IMR-90 (cell line): ENCODE data around the gene KRT34. TPM values are rescaled to one million over a fixed set of nuclear protein-coding genes. Genes with fewer than 3 reads are reported as not detected.
A peak's percentile ranks its signal among the peaks of the same experiment; 100 is the strongest.
"Not testable (repeated sequence)": the region's sequence is repeated elsewhere in the genome, so short reads cannot be mapped to it uniquely, and the experiment has no call there.

Experiments
- ATAC-seq: fragments of 200-7000 bp; cut with Tn5 transposase; 2 replicates; pipeline ENCODE4 v1.9.1; 2020; ENCODE audit warnings: low read depth, mild to moderate bottlenecking, moderate library complexity
- BruUV-seq: library from RNA; stranded (reverse); fragments of 400-500 nt; replicated peaks from 2 replicates; lab custom pipeline; 2021; lab: Mats Ljungman, UMichigan
- CTCF ChIA-PET: fragments of 300-600 bp; formaldehyde crosslinking; extraction: SDS; loops from one replicate; lab custom pipeline; 2021; ENCODE audit warnings: antibody characterized with exemption; lab: Yijun Ruan, JAX
- POLR2A ChIA-PET: fragments of 300-600 bp; sonication (Branson Sonifier 250); formaldehyde crosslinking; loops from one replicate; lab custom pipeline; 2022; ENCODE audit warnings: antibody characterized with exemption; ENCODE audit not compliant: unreplicated experiment; lab: Charles Lee
- DNase-seq: peaks from one replicate; pipeline ENCODE4 v3.0.0; 2013
- H2AFZ ChIP-seq: replicated peaks from 2 replicates; pipeline ENCODE3; 2013; ENCODE audit warnings: low read length, mild to moderate bottlenecking; ENCODE audit not compliant: poor library complexity
- H2AK5ac ChIP-seq: 2 replicates; pipeline ENCODE4 v1.6.1; 2013; ENCODE audit warnings: low read depth, low read length, inconsistent platforms
- H2AK9ac ChIP-seq: replicated peaks from 2 replicates; pipeline ENCODE3; 2013; ENCODE audit warnings: mild to moderate bottlenecking, low read depth, low read length, moderate library complexity; ENCODE audit not compliant: poor library complexity
- H2BK120ac ChIP-seq: 2 replicates; pipeline ENCODE4 v1.6.1; 2013; ENCODE audit warnings: low read depth, low read length, inconsistent platforms
- H2BK15ac ChIP-seq: 3 replicates; pipeline ENCODE4 v1.6.1; 2013; ENCODE audit warnings: low read depth, low read length, inconsistent platforms
- H2BK20ac ChIP-seq: 2 replicates; pipeline ENCODE4 v1.6.1; 2013; ENCODE audit warnings: low read depth, mild to moderate bottlenecking, inconsistent platforms, low read length, moderate library complexity
- H2BK5ac ChIP-seq: 2 replicates; pipeline ENCODE4 v1.6.1; 2013; ENCODE audit warnings: mild to moderate bottlenecking, low read depth, low read length, inconsistent platforms; ENCODE audit not compliant: poor library complexity, severe bottlenecking
- H3K14ac ChIP-seq: replicated peaks from 2 replicates; pipeline ENCODE4 v1.6.1; 2013; ENCODE audit warnings: low read depth, low read length, inconsistent platforms
- H3K18ac ChIP-seq: 2 replicates; pipeline ENCODE4 v1.6.1; 2013; ENCODE audit warnings: low read depth, low read length, control low read depth
- H3K23ac ChIP-seq: 2 replicates; pipeline ENCODE4 v1.6.1; 2013; ENCODE audit warnings: low read depth, low read length, inconsistent platforms
- H3K27ac ChIP-seq: 2 replicates; pipeline ENCODE4 v1.5.1; 2013; ENCODE audit warnings: mild to moderate bottlenecking, control low read depth, low read length; ENCODE audit not compliant: insufficient read depth
- H3K27me3 ChIP-seq: 2 replicates; pipeline ENCODE4 v1.6.1; 2013; ENCODE audit warnings: low read length; ENCODE audit not compliant: control insufficient read depth, insufficient read depth
- H3K36me3 ChIP-seq: 2 replicates; pipeline ENCODE4 v1.6.1; 2013; ENCODE audit warnings: low read length, mixed read lengths; ENCODE audit not compliant: control insufficient read depth, insufficient read depth
- H3K4ac ChIP-seq: 2 replicates; pipeline ENCODE4 v1.6.1; 2013; ENCODE audit warnings: low read depth, low read length, inconsistent platforms
- H3K4me1 ChIP-seq: 2 replicates; pipeline ENCODE4 v1.6.1; 2013; ENCODE audit warnings: low read length, mixed read lengths; ENCODE audit not compliant: control insufficient read depth, insufficient read depth
- H3K4me2 ChIP-seq: 2 replicates; pipeline ENCODE4 v1.6.1; 2013; ENCODE audit warnings: low read depth, mild to moderate bottlenecking, control low read depth, low read length, moderate library complexity
- H3K4me3 ChIP-seq: 2 replicates; pipeline ENCODE4 v1.5.1; 2013; ENCODE audit warnings: low read depth, mild to moderate bottlenecking, control low read depth, low read length, moderate library complexity; ENCODE audit not compliant: insufficient read depth
- H3K56ac ChIP-seq: 2 replicates; pipeline ENCODE4 v1.6.1; 2013; ENCODE audit warnings: low read length, inconsistent platforms; ENCODE audit not compliant: insufficient read depth; ENCODE audit errors: extremely low read depth
- H3K79me1 ChIP-seq, 2 experiments: 2 replicates each; pipeline ENCODE4 v1.6.1; 2013; ENCODE audit warnings: low read length in 2 of 2, inconsistent platforms in 1 of 2, low read depth in 1 of 2
- H3K9ac ChIP-seq: 2 replicates; pipeline ENCODE4 v1.6.1; 2013; ENCODE audit warnings: low read depth, low read length, control low read depth
- H3K9me1 ChIP-seq: 2 replicates; pipeline ENCODE4 v1.6.1; 2013; ENCODE audit warnings: low read length, inconsistent platforms; ENCODE audit not compliant: insufficient read depth
- H3K9me3 ChIP-seq: 2 replicates; pipeline ENCODE4 v1.6.1; 2013; ENCODE audit warnings: low read length; ENCODE audit not compliant: control insufficient read depth, insufficient read depth
- H4K20me1 ChIP-seq: 2 replicates; pipeline ENCODE4 v1.6.1; 2013; ENCODE audit warnings: low read length, inconsistent platforms; ENCODE audit not compliant: insufficient read depth
- H4K5ac ChIP-seq: 2 replicates; pipeline ENCODE4 v1.6.1; 2013; ENCODE audit warnings: mild to moderate bottlenecking, low read depth, low read length, control low read depth
- H4K8ac ChIP-seq, 2 experiments: 2 replicates each; pipeline ENCODE4 v1.6.1; 2013; ENCODE audit warnings: low read depth in 2 of 2, low read length in 2 of 2, control low read depth in 1 of 2, inconsistent platforms in 1 of 2
- H4K91ac ChIP-seq: 2 replicates; pipeline ENCODE4 v1.6.1; 2013; ENCODE audit warnings: low read depth, low read length, inconsistent platforms; ENCODE audit not compliant: insufficient read depth
- BHLHE40 ChIP-seq: fragments of 150-350 bp; IDR thresholded peaks from 2 replicates; pipeline ENCODE4 v1.6.1; 2016; ENCODE audit warnings: mild to moderate bottlenecking, low read depth, low read length
- FOS ChIP-seq: fragments of 150-350 bp; IDR thresholded peaks from 2 replicates; pipeline ENCODE4 v1.6.1; 2016; ENCODE audit warnings: low read depth, low read length
- NFE2L2 ChIP-seq: fragments of 150-350 bp; IDR thresholded peaks from 2 replicates; pipeline ENCODE4 v1.6.1; 2016; ENCODE audit warnings: low read depth, mild to moderate bottlenecking, low read length
- WGBS, 2 experiments: methylation state at CpG; one replicate each; pipeline versions ENCODE4 v1.1.5 to v1.1.7; 2013; ENCODE audit warnings: missing lambda C conversion rate in 2 of 2; ENCODE audit not compliant: insufficient read length in 1 of 2; ENCODE audit errors: extremely low coverage in 2 of 2; 5-methylcytosine and 5-hydroxymethylcytosine counted together
- dilution Hi-C: fragments of 300-500 bp; cut with HindIII; formaldehyde crosslinking; loops from one replicate; pipeline ENCODE4 v1.14.3; 2018; ENCODE audit warnings: low sequenced_read_pairs; ENCODE audit not compliant: unreplicated experiment
- in situ Hi-C: fragments of 300-500 bp; cut with MboI; formaldehyde crosslinking; loops from 3 replicates; pipeline ENCODE4 v1.14.3; 2019; ENCODE audit warnings: low sequenced_read_pairs, inconsistent platforms, mixed read lengths
- intact Hi-C: fragments of 100-400 bp; cut with micrococcal nuclease; formaldehyde crosslinking; loops from 2 replicates; pipeline ENCODE4 v1.10.0; 2022
- polyA plus RNA-seq, 3 experiments: library from polyadenylated mRNA; depleted of rRNA; stranded (reverse); fragments of >200 nt; gene quantifications; 2 replicates each; pipeline ENCODE4 v1.2.3, GENCODE V29; 2012; ENCODE audit warnings: low replicate concordance in 1 of 3
- total RNA-seq: library from RNA; depleted of rRNA; stranded (reverse); fragments of >200 nt; gene quantifications from 2 replicates; pipeline ENCODE4 v1.2.3, GENCODE V29; 2012

The KRT34 gene
- total and polyA plus RNA-seq, 2 of the 4 experiments (the other 2 are of a cell fraction) = 3.4 to 3.6 TPM

GRCh38 chr17:41380091-41380490 lies 2.0 kb downstream of the KRT34 start:
- Histone ChIP-seq H3K14ac (peak overlapping the region; percentile 91), H2AK5ac (peak overlapping the region; percentile 99), H3K27ac (peak overlapping the region; percentile 79), H2BK15ac (peak overlapping the region; percentile 64; the same call in 2 of the 3 replicates), H4K8ac (peak overlapping the region; percentile 73 to 97), H2BK5ac (peak overlapping the region; percentile 99), H3K18ac (peak overlapping the region; percentile 89; the same call in 1 of the 2 replicates), H3K4me1 (peaks cover 28% of the 10 kb centered on the region), H3K56ac (peak overlapping the region; percentile 68), H3K9me1 (peaks cover 30% of the 10 kb centered on the region), H3K23ac (peak overlapping the region; percentile 78), H2AK9ac (peak overlapping the region; percentile 35), H3K4me2 (peak overlapping the region; percentile 73), H4K5ac (peak overlapping the region; percentile 86; the same call in 1 of the 2 replicates), H4K91ac (peak overlapping the region; percentile 99), H3K4ac (peak overlapping the region; percentile 98), H2BK120ac (peak overlapping the region; percentile 95), H2BK20ac (peak overlapping the region; percentile 95), H2AFZ (peak overlapping the region; percentile 71)
- H4K20me1 ChIP-seq, H3K27me3 ChIP-seq, H3K36me3 ChIP-seq, in situ Hi-C loops, H3K9ac ChIP-seq, H3K9me3 ChIP-seq, H3K79me1 ChIP-seq, H3K4me3 ChIP-seq, intact Hi-C loops, BruUV-seq, dilution Hi-C loops: not testable (repeated sequence)
- ChIA-PET CTCF (interaction anchor here (0.6 kb wide), 2 partner anchors 283 to 368 kb away, joined by 3 to 4 read pairs; no protein-coding TSS in a partner anchor), POLR2A (interaction anchor here (0.7 kb wide), 1 partner anchor 418 kb away, joined by 10 read pairs; no protein-coding TSS in a partner anchor)
- TF ChIP-seq FOS (0 out of 2 replicates have a peak, but pooled peaks have one; percentile 33), NFE2L2 (peak; percentile 79), BHLHE40 (peak; percentile 78)
- DNase-seq (peak; percentile 91), ATAC-seq (peak; percentile 65)
- WGBS, 2 experiments = 50% methylated on average over 2 of the region's 7 CpGs; no CpG with 5 or more reads in 1 of the 2 experiments
